NCI-H128 (cell line): ENCODE results near the gene KHK.
"Not testable (repeated sequence)": the region's sequence is repeated elsewhere in the genome, so short reads cannot be mapped to it uniquely, and the experiment has no call there.

Experiments used
- DNase-seq: peaks from one replicate; lab custom pipeline; 2025; ENCODE audit not compliant: unreplicated experiment; lab: John Stamatoyannopoulos, UW

The KHK gene

GRCh38 chr2:27095745-27096651 is 9.4 kb downstream of the KHK start:
- DNase-seq, result no peak

GRCh38 chr2:27096748-27097297 is 10.3 kb downstream of the KHK start:
- DNase-seq, result no peak

GRCh38 chr2:27097341-27097740 is 10.8 kb downstream of the KHK start:
- no peak for DNase-seq

GRCh38 chr2:27099334-27099955 is 12.9 kb downstream of the KHK start:
- DNase-seq, result no peak

- DNase-seq, result no peak
Measured at GRCh38 chr2:27100036-27100435, 13.5 kb downstream of the KHK start.

GRCh38 chr2:27102329-27102728 is 15.8 kb downstream of the KHK start:
- DNase-seq, result no peak

GRCh38 chr2:27105981-27106380 is 19.4 kb downstream of the KHK start:
- DNase-seq, result no peak

- DNase-seq, result no peak
Measured at GRCh38 chr2:27108221-27108620, 21.6 kb downstream of the KHK start.

GRCh38 chr2:27109083-27109482 is 22.5 kb downstream of the KHK start:
- DNase-seq, result no peak

GRCh38 chr2:27110603-27111352 is 24.2 kb downstream of the KHK start:
- not testable (repeated sequence) for DNase-seq

GRCh38 chr2:27111392-27112078 is 25.0 kb downstream of the KHK start:
- not testable (repeated sequence) for DNase-seq

- DNase-seq, result no peak
Measured at GRCh38 chr2:27115519-27115918, 28.9 kb downstream of the KHK start.

GRCh38 chr2:27117995-27118524 is 31.5 kb downstream of the KHK start:
- DNase-seq, result no peak

- no peak for DNase-seq
Measured at GRCh38 chr2:27118525-27119329, 32.2 kb downstream of the KHK start, which contains the start of gene CGREF1. Gene CGREF1 (minus strand): TSS chr2:27119128. CDS start chr2:27104366, 14,762 bp downstream.

- DNase-seq, result not testable (repeated sequence)
Measured at GRCh38 chr2:27119330-27119670, 32.7 kb downstream of the KHK start.

GRCh38 chr2:27121906-27122305 is 35.3 kb downstream of the KHK start:
- DNase-seq, result no peak

- no peak for DNase-seq
Measured at GRCh38 chr2:27122791-27123190, 36.2 kb downstream of the KHK start.

GRCh38 chr2:27123302-27124150 is 37.0 kb downstream of the KHK start, which contains the start of gene ABHD1:
Gene ABHD1 (plus strand): TSS chr2:27123815. CDS start chr2:27123949, 134 bp downstream.
- no peak for DNase-seq

- no peak for DNase-seq
Measured at GRCh38 chr2:27125104-27125503, 38.5 kb downstream of the KHK start.
